OCI-LY1 (cell line): ENCODE results near the gene KHDRBS2.

Source experiments
- CTCF ChIP-seq: fragments of 200-600 bp; sonication (generic), shearing (Covaris generic); IDR thresholded peaks from 2 replicates; pipeline ENCODE4 v1.5.1; 2017; ENCODE audit warnings: mild to moderate bottlenecking, antibody characterized with exemption, low read length, moderate library complexity, mixed read lengths
- EZH2 ChIP-seq: fragments of 200-600 bp; sonication (generic), shearing (Covaris generic); IDR thresholded peaks from 2 replicates; pipeline ENCODE4 v1.8.0; 2017; ENCODE audit warnings: borderline replicate concordance, mixed run types, mild to moderate bottlenecking, antibody characterized with exemption, low read length, moderate library complexity, mixed read lengths

GRCh38 chr6:61817716-61818115, 468.3 kb downstream of the KHDRBS2 start:
- TF ChIP-seq CTCF = no peak
- no peak for TF ChIP-seq EZH2
